SW 1271 (cell line): ENCODE results near the gene LRFN3.
"Not testable (repeated sequence)": the region's sequence is repeated elsewhere in the genome, so short reads cannot be mapped to it uniquely, and the experiment has no call there.

Experiments
- DNase-seq, 2 experiments: peaks; one replicate each; lab custom pipeline; 2025; lab: John Stamatoyannopoulos, UW

LRFN3 gene

DNA sequence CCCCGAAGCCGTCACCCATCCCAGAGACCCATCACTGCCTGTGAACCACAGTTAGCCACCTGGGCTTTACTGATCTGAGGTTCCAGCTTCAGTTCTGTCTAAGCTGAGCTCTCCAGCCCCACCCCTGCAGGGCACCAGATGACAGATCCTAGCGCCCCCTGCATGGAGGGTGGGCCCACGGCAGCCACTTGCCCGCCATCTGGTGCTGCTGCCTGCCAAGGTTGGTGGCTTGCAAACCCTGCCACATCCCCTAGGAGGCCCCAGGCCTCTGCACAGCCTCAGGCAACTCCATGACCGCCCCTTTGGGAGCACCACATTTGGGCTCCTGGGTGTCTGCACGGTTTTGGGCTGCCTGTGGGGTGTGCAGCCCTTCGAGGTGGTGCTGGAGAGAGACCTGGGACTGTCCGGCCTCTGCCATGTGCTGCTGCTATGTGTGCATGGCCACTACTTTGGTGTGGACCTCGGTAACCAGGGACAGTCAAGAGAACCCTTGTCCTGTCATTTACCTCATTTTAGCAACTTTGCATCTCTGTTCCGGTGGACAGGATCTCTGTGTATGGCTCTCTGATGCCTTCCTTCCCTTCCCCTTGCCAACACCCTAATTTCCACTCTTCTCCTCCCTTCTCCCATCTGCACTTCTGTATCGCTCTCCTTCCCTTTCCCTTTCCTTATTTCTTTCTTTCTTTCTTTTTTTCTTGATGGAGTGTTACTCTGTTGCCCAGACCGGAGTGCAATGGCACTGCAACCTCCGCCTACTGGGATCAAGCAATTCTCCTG lies 41.5 kb downstream of the LRFN3 start:
- no peak for DNase-seq

DNA sequence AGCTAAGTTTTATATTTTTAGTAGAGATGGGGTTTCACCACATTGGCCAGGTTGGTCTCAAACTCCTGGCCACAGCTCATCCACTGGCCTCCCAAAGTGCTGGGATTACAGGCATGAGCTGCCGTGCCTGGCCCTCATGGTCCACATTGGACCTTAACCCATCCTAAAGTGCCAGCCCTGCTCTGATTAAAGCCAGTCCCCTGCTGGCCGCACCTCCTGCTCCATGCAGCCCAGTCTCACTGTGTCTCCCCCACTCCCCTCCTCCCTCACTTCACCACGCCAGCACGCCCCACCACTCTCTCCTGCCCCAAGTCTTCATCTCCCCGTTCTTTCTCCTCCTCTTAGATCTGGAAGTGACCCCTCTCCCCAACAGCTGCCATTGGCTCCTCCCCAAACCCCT lies 42.1 kb downstream of the LRFN3 start:
- no peak for DNase-seq

DNA sequence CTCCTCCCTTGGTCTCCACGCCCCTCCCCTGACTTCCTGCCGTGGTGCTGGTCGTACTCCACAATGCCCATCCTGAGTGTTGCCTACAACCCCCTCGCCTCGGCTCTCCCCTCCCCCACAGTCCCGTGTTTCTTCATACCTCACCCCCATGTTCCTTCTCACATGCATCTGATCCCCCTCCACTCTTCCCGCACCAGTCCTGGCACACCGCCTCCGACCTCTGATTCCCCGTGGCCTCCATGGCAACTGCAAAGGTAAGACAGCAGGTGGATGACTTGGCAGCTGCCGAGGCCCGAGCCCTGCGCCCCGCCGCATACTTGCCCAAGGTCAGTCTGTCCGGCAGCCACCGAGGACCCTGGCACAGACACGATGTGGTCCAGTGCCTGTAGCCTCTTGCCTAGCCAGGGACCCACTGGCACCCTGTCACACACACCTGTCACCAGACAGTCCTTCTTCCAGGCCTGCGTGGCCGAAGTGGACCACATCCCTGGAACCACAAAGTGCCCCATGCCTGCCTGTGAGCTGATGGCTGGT lies 42.7 kb downstream of the LRFN3 start:
- no peak for DNase-seq

GRCh38 chr19:35980997-35981396 lies 44.8 kb downstream of the LRFN3 start:
- not testable (repeated sequence) for DNase-seq

GRCh38 chr19:35983177-35983576 lies 47.0 kb downstream of the LRFN3 start:
- DNase-seq = no peak

GRCh38 chr19:35986111-35986510 lies 49.9 kb downstream of the LRFN3 start:
- no peak for DNase-seq

DNA sequence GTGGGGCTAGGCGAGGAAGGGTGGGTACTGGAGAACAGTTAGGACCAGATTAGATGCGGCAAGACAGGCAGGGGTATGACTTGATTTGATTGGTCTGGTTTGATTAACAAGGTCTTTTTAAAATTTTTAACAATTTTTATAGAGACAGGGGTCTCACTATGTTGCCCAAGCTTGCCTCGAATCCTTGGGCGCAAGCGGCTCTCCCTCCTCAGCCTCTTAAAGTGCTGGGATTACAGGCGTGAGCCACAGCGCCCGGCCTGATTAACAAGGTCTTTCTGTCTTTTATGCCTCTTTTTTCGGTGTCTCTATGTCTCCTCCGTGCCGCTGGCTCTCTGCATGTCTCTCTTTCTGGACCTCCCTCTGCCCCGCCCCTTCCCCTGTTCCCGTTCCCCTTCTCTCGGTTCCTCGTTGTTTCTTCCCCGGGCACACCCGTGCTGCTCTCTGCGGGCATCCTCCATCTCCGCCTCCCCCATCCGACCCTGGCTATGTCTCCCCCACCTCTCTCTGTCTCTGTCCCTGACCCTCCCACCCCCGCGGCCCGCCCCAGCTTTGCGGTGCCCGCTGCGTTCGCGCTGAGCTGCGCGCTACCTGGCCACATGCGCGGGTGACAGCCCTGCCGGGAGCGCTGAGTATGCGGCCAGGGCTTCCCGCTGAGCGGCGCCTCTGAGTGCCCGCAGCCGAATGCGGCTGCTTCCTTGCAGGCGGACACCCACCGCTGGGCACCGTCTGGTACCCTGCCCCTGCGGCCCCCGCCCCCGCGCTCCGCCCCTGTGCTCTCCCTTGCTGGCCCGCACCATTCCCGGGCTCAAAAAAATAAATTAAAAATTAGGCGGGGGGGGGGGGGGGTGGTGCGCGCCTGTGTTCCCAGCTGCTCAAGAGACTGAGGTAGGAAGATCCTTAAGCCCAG lies 50.7 kb downstream of the LRFN3 start:
- no peak for DNase-seq

DNA sequence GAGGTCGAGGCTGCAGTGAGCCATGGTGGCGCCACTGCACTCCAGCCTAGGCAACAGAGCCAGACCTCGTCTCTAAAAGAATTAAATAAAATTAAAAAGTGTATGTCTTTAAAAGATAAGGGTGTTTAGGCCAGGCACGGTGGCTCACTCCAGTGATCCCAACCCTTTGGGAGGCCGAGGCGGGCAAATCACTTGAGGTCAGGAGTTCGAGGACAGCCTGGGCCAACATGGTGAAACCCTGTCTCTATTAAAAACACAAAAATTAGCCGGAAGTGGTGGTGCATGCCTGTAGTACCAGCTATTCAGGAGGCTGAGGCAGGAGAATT lies 51.4 kb downstream of the LRFN3 start:
- no peak for DNase-seq

DNA sequence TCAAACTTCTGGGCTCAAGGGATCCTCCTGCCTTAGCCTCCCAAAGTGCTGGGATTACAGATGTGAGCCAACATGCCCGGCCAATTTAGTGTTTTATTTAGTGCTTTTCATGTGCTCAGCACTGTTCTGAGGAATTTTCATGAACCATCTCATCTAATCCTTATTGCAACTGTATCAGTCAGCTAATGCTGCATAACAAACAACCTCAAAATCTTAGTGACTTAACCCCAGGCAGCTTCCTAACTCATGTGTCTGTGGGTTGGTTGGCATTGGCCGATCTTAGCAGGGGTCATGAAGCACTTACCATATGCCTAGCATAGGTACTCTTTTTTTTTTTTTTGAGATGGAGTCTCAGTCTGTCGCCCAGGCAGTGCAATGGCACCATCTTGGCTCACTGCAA lies 52.6 kb downstream of the LRFN3 start:
- DNase-seq = no peak

DNA sequence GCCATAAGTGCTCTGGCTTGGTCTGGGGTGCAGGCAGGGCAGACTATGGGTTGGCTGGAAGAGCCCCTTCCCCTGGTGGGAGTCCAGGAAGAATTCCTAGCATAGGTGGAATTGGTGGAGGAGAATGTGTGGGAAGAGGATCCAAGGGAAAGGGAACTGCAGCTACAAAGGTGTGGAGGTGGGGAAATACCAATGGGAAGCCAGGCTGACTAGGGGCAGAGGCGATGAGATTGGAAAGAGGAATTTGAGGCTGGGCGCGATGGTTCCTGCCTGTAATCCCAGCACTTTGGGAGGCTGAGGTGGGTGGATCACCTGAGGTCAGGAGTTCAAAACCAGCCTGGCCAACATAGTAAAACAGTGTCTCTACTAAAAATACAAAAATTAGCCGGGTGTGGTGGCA lies 54.0 kb downstream of the LRFN3 start:
- DNase-seq = no peak

DNA sequence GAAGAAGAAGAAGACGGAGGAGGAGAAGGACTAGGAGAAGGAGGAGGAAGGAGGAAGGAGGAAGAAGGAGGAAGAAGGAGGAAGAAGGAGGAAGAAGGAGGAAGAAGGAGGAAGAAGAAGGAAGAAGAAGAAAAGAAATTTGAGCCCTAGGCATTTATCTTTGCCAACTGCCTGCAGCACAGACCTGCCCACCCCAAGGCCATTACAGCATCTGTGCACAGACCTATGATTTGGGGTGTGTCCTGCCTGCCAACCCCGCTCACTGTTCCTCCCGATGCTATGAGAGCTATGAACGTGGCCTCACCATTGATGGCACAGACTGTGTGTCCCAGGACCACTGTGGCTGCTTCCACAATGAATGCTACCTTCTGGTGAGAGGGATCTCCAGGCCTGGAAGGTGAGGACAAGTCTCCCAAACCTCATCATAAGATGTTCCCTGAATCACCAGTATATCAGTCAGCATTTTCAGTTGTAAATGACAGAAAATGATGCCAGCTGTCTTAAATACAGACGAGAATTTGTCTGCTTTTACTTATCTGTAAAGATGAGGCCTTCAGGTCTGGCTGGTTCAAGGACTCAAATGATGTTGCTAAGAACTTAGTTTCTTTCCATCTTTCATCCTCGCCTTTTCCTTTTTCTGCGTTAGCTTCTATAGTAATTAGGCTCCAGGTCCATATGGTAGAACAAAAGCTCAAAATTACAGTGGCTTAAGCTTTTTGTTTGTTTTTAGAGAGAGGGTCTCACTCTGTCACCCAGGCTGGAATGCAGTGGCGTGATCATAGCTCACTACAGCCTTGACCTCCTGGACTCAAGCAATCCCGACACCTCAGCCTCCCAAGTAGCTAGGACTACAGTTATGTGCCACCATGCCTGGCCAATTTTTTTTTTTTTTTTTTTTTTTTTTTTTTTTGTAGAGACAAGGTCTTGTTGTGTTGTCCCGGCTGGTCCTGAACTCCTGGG lies 54.9 kb downstream of the LRFN3 start:
- no peak for DNase-seq

DNA sequence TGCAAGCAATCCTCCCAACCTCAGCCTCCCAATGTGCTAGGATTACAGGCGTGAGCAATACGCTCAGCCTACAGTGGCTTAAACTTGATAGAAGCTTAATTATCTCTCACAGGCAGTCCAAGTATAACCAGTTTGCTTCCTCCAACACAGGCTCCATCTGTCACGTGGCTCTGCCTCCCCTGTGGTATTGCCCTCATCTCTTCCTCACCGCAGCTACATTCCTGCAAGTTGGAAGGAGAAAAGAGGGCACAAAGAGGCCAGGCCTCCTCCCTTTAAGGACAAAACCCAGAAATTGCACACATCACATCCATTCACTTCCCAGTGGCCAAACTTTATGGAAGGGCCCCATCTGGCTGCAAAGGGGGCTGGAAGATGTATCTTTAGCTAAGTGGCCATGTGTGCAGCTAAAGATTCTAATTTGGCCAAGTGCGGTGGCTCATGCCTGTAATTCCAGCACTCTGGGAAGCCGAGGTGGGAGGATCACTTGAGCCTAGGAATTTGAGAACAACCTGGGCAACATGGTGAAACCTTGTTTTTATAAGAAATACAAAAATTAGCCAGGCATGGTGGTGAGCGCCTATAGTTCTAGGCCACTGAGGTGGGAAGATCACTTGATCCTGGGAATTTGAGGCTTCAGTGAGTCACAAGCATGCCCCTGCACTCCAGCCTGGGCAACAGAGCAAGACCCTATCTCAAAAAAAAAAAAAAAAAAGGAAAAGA lies 55.7 kb downstream of the LRFN3 start:
- no peak for DNase-seq

GRCh38 chr19:35992907-35993765 lies 57.0 kb downstream of the LRFN3 start:
- no peak for DNase-seq

DNA sequence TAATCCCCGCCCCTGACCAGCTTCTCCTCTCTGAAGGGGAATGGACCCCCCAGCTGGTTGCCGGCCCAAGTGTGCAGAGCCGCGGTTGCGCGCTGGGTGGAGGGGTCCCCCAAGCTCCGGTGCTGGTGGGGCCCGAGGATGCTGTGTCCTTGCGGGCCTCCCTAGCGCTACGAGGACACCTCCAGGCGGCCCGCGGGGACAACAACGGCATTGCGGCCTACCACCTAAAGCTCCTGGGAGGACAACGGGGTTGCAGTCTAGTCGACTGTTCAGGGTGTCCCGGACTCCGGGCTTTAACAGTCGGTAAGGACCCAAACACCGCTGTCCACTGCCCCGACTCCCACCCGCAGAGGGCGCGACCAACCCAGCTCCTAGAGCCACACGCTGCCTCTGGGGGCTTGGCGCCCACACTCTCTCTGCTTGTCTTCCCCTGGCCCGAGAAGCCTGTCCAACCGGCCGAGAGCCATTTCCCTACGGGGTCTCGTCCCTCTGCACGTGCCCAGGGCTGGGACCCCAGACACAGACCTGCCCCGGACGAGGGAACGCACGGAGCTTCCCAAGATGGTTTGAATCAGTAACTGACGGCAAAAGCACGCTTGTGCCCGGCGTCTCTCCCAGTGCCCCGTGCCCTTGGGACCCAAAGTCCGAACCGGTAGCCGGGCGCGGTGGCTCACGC lies 57.9 kb downstream of the LRFN3 start:
- no peak for DNase-seq
